HG03159 (cell line): ENCODE data around the gene MTCL1.

ENCODE experiments used
- ATAC-seq: cut with Tn5 transposase; IDR thresholded peaks from one replicate; pipeline ENCODE4 v1.9.1; 2021; ENCODE audit warnings: mild to moderate bottlenecking, moderate library complexity; ENCODE audit not compliant: unreplicated experiment

Gene MTCL1

DNA sequence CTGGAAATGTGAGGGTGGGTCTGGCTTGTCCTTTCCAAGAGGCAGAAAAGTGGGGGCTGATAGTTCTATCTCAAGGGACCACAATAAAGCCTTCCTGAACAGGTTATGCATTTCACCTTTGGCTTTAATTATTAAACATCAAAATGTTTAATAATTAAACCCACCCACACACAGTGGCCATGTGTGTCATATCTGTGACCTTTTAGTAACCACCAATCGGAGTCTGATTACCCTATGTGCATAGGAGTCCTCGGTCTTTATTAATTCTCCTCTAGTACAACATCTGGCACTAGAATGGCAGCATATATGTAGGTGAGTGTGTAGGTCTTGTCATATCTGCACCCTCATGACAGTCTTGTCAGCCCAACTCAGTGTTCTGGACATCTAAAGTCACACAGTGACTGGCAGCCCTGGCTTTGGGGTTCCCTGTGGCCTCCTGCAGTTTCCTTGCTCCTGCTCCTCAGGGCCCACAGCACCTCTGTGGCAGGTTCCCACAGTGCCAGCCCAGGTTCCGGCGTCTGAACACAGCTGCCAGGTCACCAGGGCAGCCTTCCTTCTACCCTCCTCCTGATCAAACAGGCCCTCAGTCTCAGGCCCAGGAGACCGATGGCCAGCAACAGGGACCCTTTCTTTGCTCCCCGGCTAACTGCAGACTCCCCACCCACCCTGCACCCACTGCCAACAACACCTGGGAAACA lies 100.9 kb downstream of the MTCL1 start:
- no peak for ATAC-seq

DNA sequence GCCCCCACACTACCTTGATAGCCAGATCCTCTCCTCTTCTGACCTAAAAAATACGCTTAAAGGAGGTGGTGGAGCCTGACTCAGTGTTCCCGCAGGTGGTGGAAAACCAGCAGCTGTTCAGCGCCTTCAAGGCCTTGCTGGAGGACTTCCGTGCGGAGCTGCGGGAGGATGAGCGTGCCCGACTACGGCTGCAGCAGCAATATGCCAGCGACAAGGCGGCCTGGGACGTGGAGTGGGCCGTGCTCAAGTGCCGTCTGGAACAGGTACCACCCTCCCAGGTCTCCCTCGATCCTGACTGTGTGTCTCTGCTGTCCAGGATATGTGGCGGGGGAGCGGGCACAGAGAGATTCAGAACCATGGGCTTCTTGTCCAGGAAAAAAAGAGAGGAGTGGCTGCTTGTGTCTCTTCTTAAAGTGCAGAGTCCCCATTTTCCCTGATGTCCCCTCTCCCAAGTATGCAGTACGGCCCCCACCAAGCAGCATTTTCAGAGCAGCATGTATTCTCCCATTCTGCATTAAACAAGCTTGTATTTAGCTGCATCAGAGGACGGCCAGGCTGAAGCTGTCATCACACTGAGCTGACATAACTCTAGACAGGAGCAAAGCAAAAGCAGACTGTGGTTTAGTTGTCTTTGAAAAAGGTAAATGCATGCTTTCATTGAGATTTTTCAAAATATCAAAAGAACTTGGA lies 101.6 kb downstream of the MTCL1 start:
- ATAC-seq, result no peak

DNA sequence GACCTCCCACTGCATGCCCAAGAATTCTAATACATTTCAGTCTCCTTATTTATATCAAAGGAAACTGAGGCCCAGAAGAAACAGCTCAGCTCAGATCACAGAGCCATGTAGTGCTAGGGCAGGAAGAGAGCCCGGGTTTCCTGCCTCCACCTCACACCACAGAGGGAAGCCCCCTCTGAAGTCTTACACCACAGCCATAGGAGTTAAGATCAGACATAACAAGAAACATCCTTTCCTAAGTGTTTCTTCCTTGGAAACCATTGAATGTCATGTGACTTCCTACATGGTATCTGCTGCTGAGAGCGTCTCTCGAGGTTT lies 102.1 kb downstream of the MTCL1 start:
- ATAC-seq, result no peak

DNA sequence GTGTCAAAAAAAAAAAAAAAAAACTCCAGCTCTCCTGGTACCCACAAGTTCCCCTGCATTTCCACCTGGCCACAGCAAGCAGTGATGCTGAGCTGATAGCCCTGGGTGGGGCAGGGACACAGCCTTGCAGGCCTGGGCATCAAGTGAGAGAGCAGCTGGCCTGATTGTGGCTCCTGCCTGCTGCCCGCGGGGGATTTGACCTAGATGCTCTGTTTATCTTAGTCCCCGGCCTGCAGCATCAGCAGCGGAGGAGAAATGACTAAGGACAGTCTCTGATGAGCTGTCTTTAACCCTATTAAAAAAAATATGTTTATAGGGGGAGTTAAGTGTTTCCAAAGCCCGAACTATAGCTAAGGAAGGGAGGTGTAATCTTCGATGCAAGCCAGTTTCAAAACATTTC lies 102.6 kb downstream of the MTCL1 start:
- no peak for ATAC-seq

DNA sequence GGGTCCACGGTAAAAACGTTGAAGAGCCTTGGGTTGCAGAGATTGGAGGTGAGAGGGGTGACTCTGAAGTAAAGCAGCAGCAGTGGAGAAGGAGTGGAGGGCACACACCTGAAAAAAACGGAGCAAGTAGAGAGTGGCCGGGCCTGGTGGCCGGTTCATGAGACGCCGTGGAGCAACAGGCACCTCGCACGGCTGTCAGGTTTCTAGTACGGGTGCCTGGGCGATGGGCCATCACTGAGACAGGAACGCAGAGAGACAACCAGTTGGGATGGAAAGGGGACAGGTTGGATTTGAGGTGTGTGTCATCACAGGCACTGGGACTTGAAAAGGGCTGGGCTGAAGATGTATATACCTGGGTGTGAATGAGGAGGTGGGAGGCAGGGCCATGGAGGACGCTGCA lies 104.2 kb downstream of the MTCL1 start:
- ATAC-seq, result no peak

DNA sequence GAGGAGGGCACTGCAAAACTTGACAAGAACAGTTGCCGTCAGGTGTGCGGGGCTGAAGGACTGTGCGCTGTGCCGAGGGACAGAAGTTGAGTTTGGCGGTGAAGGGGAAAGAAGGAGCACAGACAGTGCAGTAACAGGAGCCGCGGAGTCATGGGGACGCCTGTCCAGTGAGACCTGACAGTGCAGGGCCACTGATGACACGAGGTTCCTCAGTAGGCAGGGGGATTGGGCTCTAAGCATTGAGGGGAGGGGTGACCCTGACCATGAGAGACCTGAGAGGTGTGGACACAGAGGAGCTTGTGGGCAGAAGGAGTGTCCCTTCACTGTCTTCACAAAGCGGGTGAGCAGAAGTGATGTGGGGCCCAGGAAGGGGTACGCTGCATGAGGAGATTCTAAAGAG lies 104.8 kb downstream of the MTCL1 start:
- no peak for ATAC-seq

GRCh38 chr18:8811115-8811514 lies 105.8 kb downstream of the MTCL1 start:
- no peak for ATAC-seq

GRCh38 chr18:8812631-8813030 lies 107.3 kb downstream of the MTCL1 start:
- no peak for ATAC-seq

GRCh38 chr18:8813611-8814010 lies 108.3 kb downstream of the MTCL1 start:
- ATAC-seq, result no peak

DNA sequence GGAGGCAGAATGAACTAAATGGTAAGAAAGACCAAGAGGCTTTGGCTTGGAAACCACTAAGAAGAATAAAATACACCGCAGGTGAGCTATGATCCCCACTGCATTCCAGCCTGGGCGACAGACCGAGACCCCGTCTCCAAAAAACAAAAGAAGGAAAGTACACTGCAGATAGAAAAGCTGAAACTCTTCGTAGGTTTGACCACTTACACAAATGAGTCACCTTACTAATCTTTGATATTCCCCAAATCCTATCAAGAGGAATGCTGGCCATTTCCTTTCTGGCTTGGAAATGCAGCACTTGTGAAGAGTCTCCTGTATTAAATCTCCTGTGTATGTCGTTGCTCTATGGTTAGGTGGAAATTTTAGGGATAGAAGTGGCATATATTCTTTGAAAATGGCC lies 108.8 kb downstream of the MTCL1 start:
- ATAC-seq, result no peak

DNA sequence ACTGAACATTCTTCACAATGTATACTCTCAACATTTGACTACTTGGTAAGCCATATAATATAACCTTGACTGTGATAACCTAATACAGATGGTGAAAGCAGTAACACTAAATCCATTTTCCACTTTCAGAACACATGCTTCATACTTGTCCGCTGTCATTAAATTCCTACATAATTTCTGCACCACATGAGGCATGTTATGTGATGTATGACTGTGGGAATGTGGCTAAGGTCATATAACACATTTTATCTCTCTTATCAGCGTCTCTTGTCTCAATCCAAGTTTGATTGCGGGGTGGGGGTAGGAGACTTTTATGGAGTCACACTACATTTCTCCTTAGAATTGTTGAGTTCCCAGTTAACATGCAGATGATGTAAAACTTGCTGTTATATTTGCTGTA lies 110.9 kb downstream of the MTCL1 start:
- no peak for ATAC-seq

GRCh38 chr18:8816816-8817215 lies 111.5 kb downstream of the MTCL1 start:
- no peak for ATAC-seq

DNA sequence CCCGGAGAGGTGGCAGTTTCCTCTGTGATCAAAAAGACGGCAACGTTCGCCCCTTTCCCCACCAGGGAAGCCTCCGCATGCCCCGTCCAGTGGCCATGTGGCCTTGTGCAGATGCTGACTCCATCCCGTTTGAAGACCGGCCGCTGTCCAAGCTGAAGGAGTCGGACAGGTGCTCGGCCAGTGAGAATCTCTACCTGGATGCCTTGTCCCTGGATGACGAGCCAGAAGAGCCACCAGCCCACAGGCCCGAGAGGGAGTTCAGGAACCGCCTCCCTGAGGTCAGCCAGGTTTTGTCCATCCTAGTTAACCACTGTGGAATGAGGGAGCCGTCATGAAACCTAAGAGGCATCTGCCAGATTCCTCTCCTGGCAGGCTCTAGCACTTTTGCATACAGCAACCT lies 113.6 kb downstream of the MTCL1 start:
- no peak for ATAC-seq

GRCh38 chr18:8820396-8821082 lies 115.2 kb downstream of the MTCL1 start:
- no peak for ATAC-seq

- no peak for ATAC-seq
Measured at GRCh38 chr18:8821083-8821465, 115.7 kb downstream of the MTCL1 start.

GRCh38 chr18:8821531-8821930 lies 116.2 kb downstream of the MTCL1 start:
- no peak for ATAC-seq

DNA sequence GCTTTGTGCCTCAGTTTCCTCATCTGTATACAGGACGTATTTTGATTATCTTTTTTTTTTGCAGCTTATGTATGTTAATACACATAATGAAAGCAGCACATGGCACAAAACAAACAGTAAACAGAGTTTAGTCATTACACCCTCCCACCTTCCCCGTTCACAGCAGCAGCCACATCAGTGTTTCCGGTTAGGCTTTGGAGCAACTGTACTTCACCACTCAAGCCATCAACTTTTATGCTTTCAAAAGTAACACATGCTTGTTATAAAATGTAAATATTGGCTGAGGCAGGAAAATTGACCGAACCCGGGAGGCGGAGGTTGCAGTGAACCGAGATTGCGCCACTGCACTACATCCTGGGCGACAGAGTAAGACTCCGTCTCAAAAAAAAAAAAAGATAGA lies 117.3 kb downstream of the MTCL1 start:
- ATAC-seq, result no peak

GRCh38 chr18:8823530-8823929 lies 118.2 kb downstream of the MTCL1 start:
- ATAC-seq, result no peak

- no peak for ATAC-seq
Measured at GRCh38 chr18:8824846-8825245, 119.5 kb downstream of the MTCL1 start.

DNA sequence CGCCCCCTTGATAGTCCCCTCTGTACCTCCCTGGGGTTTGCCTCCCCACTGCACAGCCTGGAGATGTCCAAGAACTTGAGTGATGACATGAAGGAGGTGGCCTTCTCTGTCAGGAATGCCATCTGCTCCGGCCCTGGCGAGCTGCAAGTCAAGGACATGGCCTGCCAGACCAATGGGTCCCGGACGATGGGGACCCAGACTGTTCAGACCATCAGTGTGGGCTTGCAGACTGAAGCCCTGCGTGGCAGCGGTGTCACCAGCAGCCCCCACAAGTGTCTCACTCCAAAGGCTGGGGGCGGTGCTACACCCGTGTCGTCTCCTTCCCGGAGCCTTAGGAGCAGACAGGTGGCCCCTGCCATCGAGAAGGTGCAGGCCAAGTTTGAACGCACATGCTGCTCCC lies 119.9 kb downstream of the MTCL1 start:
- no peak for ATAC-seq

DNA sequence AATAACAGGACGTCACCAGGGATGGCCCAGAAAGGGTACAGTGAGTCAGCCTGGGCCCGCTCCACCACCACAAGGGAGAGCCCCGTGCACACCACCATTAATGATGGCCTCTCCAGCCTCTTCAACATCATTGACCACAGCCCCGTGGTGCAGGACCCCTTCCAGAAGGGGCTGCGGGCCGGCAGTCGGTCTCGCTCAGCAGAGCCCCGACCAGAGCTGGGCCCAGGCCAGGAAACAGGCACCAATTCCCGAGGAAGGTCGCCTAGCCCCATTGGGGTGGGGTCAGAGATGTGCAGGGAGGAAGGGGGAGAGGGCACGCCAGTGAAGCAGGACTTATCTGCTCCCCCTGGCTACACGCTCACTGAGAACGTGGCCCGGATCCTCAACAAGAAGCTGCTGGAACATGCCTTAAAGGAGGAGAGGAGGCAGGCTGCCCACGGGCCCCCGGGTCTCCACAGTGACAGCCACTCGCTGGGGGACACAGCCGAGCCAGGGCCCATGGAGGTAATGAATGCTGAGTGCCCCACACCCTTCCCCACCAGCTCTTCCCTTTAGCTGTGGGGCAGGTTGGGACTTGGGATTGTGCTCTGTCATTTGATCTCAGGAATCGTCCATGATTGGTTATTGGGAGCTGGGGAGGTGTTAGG lies 120.5 kb downstream of the MTCL1 start:
- no peak for ATAC-seq

DNA sequence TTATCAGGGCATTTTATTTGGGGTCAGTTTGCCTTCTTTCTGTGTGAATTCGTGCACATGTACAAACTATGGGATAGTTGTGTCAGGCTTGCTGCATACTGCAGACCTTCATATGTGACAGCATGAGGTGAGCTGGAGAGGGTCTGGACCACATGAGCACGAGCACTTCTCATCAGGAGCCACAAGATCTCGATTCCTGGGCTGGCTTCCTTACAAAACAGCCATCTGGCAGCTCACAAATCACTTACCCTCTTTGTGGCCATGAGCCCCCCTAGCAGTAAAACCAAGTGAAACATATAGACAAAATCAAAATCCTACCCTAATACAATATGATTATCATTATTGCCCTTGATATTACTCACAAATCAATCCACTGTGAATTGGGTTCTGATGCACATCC lies 121.2 kb downstream of the MTCL1 start:
- ATAC-seq, result no peak
